DLD1 (cell line): Measurements from ENCODE around the gene BGN.

Experiments
- in situ Hi-C: cut with HindIII; loops from 2 replicates; pipeline ENCODE4 v1.10.0; 2017; ENCODE audit warnings: low sequenced_read_pairs

Gene BGN

GRCh38 chrX:153502131-153502530 is 7.4 kb downstream of the BGN start:
- in situ Hi-C loops = no loop called here

- in situ Hi-C loops = no loop called here
Observed at GRCh38 chrX:153502796-153503195, 8.0 kb downstream of the BGN start.

GRCh38 chrX:153504445-153505016 is 9.8 kb downstream of the BGN start:
- in situ Hi-C loops = no loop called here

- in situ Hi-C loops = no loop called here
Observed at GRCh38 chrX:153505361-153505760, 10.6 kb downstream of the BGN start.

- in situ Hi-C loops = no loop called here
Observed at GRCh38 chrX:153507484-153508178, 12.9 kb downstream of the BGN start.

GRCh38 chrX:153509592-153509991 is 14.8 kb downstream of the BGN start:
- in situ Hi-C loops = no loop called here

GRCh38 chrX:153510383-153510782 is 15.6 kb downstream of the BGN start:
- in situ Hi-C loops = no loop called here

GRCh38 chrX:153511784-153512500 is 17.2 kb downstream of the BGN start:
- in situ Hi-C loops = no loop called here

- in situ Hi-C loops = no loop called here
Observed at GRCh38 chrX:153512501-153512893, 17.7 kb downstream of the BGN start.

- in situ Hi-C loops = no loop called here
Observed at GRCh38 chrX:153513265-153513664, 18.5 kb downstream of the BGN start.

GRCh38 chrX:153514259-153514658 is 19.5 kb downstream of the BGN start:
- in situ Hi-C loops = no loop called here

- in situ Hi-C loops = no loop called here
Observed at GRCh38 chrX:153515435-153515834, 20.7 kb downstream of the BGN start.

GRCh38 chrX:153516073-153516472 is 21.3 kb downstream of the BGN start:
- in situ Hi-C loops = no loop called here

GRCh38 chrX:153517423-153517822 is 22.6 kb downstream of the BGN start, which contains the start of gene ATP2B3:
TSS of gene ATP2B3 (plus strand) at chrX:153517642. CDS start at chrX:153536248, 18,606 bp downstream.
- in situ Hi-C loops = no loop called here

GRCh38 chrX:153517946-153518834 is 23.4 kb downstream of the BGN start:
- in situ Hi-C loops = no loop called here

GRCh38 chrX:153519569-153520286 is 24.9 kb downstream of the BGN start:
- in situ Hi-C loops = no loop called here

- in situ Hi-C loops = no loop called here
Observed at GRCh38 chrX:153520287-153520917, 25.6 kb downstream of the BGN start.

GRCh38 chrX:153521034-153521433 is 26.3 kb downstream of the BGN start:
- in situ Hi-C loops = no loop called here

- in situ Hi-C loops = no loop called here
Observed at GRCh38 chrX:153522259-153522658, 27.5 kb downstream of the BGN start.

- in situ Hi-C loops = no loop called here
Observed at GRCh38 chrX:153523269-153523668, 28.5 kb downstream of the BGN start.
